HG03025 (cell line): ENCODE measurements around the gene BCL2L11.

Experiments used
- ATAC-seq: cut with Tn5 transposase; IDR thresholded peaks from one replicate; pipeline ENCODE4 v1.9.1; 2021; ENCODE audit warnings: mild to moderate bottlenecking, moderate library complexity; ENCODE audit not compliant: unreplicated experiment, low FRiP score

BCL2L11 gene

GRCh38 chr2:111216811-111217652 is 96.3 kb downstream of the BCL2L11 start:
- ATAC-seq = no peak
